SK-N-SH (cell line): Measurements from ENCODE around the gene STX3.

Experiments
- CTCF ChIP-seq: fragments of 200-600 bp; sonication (generic); IDR thresholded peaks from 2 replicates; pipeline ENCODE4 v1.6.1; 2017; ENCODE audit warnings: antibody characterized with exemption, mild to moderate bottlenecking, moderate library complexity
- POLR2AphosphoS5 ChIP-seq: IDR thresholded peaks from 2 replicates; pipeline ENCODE4 v1.6.1; 2012; ENCODE audit warnings: low read depth, low read length
- TAF1 ChIP-seq: IDR thresholded peaks from 2 replicates; pipeline ENCODE4 v1.6.1; 2012; ENCODE audit warnings: low read depth, mild to moderate bottlenecking, low read length, moderate library complexity, borderline replicate concordance

- no peak for TF ChIP-seq CTCF
- TF ChIP-seq POLR2AphosphoS5: no peak
- no peak for TF ChIP-seq TAF1
Observed at GRCh38 chr11:59815754-59816153, 60.6 kb downstream of the STX3 start.
